Fibroblast of mammary gland (primary cell): ENCODE data around the gene ICE2.

Experiments
- DNase-seq: peaks from one replicate; pipeline ENCODE4 v3.0.0-alpha.2; 2010; ENCODE audit warnings: low read depth
- H3K4me3 ChIP-seq: 2 replicates; pipeline ENCODE4 v1.5.1; 2011; ENCODE audit warnings: low read depth, mild to moderate bottlenecking, low read length, moderate library complexity; ENCODE audit not compliant: control insufficient read depth
- TF ChIP-seq, protein P1 (sequence below): conservative IDR thresholded peaks from 2 replicates; pipeline ENCODE4 v1.5.1; 2011; ENCODE audit warnings: low read depth, low read length, inconsistent platforms; ENCODE audit not compliant: control insufficient read depth, insufficient read depth

The ICE2 gene

DNA sequence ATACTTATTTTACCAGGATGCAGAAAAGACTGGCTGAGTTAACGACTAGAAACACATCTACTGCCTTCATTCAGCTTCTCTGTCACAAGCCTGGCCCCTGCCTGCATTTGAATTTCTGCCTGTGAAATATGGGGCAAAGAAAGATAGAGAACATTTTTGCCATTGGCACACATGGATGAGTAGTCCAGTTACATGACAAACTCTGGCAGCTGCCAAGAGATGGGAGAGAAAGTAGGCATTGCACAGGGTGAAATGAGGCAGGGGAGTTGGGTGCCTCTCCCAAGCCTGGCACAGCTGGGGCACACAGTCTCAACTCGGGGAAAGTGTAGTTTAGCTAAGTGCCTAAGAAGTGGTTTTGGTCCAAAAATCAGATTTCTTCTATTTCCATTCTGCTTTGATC lies 105.2 kb downstream of the ICE2 start:
- no peak overlapping the region for H3K4me3 ChIP-seq
- DNase-seq: no peak
- TF ChIP-seq, protein P1, sequence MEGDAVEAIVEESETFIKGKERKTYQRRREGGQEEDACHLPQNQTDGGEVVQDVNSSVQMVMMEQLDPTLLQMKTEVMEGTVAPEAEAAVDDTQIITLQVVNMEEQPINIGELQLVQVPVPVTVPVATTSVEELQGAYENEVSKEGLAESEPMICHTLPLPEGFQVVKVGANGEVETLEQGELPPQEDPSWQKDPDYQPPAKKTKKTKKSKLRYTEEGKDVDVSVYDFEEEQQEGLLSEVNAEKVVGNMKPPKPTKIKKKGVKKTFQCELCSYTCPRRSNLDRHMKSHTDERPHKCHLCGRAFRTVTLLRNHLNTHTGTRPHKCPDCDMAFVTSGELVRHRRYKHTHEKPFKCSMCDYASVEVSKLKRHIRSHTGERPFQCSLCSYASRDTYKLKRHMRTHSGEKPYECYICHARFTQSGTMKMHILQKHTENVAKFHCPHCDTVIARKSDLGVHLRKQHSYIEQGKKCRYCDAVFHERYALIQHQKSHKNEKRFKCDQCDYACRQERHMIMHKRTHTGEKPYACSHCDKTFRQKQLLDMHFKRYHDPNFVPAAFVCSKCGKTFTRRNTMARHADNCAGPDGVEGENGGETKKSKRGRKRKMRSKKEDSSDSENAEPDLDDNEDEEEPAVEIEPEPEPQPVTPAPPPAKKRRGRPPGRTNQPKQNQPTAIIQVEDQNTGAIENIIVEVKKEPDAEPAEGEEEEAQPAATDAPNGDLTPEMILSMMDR: no peak

DNA sequence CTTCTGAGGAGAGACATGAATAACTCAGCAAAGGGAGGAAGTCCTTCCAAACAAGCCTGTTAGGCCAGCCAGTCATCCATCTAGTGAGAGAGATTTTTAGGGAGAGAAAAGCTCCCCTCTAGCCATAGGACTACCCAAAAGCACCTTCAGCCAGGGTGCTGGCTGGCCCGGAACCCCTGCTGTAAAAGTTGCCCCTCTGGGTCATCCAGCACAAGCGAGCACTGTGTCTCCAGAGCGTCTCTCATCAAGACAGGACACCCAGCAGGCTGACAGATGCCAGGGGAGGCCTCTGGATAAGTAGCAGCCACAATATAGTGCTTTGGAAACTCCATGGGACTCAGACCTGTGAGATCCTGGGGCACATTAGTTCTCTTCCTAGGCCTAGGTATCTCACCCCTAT lies 105.6 kb downstream of the ICE2 start:
- DNase-seq: no peak
- TF ChIP-seq, protein P1: no peak
- no peak overlapping the region for H3K4me3 ChIP-seq

DNA sequence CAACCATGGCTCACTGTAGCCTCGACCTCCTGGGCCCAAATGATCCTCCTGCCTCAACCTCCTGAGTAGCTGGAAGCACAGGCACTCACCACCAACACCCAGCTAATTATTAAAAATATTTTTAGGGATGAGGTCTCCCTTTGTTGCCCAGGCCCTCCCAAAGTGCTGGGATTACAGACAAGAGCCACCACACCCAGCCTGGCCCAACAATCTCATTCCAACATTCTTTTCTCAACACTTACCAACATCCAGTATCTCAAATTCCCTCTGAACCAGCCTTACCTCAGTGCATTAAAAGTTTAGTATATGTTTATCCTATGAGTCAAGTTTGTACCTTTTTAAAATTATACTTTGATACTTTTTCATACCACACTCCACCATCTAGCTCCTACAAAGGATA lies 106.2 kb downstream of the ICE2 start:
- DNase-seq: no peak
- H3K4me3 ChIP-seq: no peak overlapping the region

DNA sequence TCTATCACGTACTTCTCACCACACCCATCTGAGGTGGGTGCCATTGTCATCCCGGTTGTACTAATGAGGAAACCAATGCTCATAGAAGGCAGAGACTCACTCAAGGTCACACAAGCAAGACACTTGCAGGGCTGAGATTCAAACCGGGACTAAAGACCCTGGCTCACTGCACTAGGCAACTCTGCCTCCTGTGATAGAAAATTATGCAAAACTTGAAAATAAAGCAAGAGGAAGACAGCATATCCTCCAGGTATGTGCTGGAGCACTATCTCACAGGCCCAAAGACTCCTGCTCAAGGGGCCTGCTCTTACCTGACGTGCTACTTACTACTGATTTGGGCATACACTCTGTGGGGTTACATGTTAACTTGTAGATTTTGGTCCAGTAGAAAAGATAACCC lies 106.7 kb downstream of the ICE2 start:
- no peak overlapping the region for H3K4me3 ChIP-seq
- DNase-seq: no peak
- TF ChIP-seq, protein P1: no peak

More for the DNA sequence above, 106.2 kb downstream of the ICE2 start:
- TF ChIP-seq, protein P1: no peak

DNA sequence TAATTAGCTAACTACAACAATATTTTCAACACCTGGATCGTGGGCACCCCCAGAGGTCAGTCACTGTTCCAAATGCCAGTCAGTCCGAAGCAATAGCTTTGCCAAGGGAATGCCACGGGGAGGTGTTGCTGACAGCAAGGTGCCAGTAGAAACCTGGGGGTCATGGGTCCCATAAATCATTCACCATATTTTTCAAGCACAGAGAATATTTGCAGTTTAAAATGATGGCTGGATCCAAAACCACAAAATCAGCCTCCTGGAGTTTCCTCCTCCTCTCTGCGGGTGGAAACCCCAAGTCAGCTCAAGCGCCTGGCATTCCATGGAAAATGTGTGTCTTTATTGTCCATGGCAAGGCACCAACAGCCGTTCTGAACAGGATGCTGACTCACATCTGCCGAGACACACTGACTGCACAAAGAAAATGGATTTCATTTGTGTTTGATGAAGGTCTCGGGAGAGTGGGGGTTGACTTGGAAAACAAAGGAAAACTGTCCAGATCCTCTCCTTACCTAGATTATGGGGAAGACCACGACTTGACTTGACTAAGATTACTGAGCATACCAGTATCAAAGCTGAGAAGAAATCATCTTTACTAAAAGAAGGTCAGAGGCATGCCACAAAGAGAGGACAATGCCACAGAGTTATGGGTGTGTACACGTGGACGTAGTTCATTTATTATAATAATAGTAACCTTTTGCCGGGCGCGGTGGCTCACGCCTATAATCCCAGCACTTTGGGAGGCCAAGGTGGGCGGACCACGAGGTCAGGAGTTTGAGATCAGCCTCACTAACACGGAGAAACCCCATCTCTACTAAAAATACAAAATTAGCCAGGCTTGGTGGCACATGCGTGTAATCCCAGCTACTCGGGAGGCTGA lies 107.5 kb downstream of the ICE2 start:
- peak; percentile 99 for DNase-seq
- H3K4me3 ChIP-seq: no peak overlapping the region
- TF ChIP-seq, protein P1: no peak

DNA sequence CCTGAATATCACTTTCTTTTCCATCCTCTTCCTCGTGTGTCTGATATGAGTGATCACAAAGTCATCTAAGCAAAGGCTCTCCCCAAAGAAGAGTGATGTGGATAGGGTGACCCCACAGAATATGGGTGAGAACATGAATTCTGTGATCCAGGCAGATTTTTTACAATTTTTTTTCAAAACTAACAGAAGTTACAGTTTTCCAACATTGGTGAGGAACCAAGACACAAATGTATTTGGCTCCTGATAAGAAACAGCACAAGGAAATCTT lies 108.1 kb downstream of the ICE2 start:
- H3K4me3 ChIP-seq: no peak overlapping the region
- no peak for DNase-seq
- TF ChIP-seq, protein P1: no peak
